ENCODE results near the gene SEC24D. TPM values are rescaled to one million over a fixed set of nuclear protein-coding genes. Genes with fewer than 3 reads are reported as not detected.

SEC24D gene
- total RNA-seq, 1 donor from 2014 or later = 48.5 TPM

DNA sequence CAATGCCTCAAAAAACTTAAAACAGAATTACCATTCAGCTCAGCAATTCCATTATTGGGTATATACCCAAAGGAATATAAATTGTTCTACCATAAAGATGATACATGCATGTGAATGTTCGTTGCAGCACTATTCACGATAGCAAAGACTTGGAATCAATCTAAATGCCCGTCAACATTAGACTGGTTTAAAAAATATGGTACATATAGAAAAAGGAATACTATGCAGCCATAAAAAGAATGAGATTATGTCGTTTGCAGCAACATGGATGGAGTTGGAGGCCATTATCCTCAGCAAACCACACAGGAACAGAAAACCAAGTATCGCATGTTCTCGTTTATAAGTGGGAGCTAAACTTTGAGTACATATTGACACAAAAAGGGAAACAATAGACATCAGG lies 41.9 kb upstream of the SEC24D start:
- Histone ChIP-seq H3K36me3 (ENCODE audit: control insufficient read depth, insufficient read depth, low read length) (no peaks in the 10 kb centered on the region), H3K4me3 (ENCODE audit: low read depth, low read length) (no peak overlapping the region), H3K27me3 (ENCODE audit: control insufficient read depth, insufficient read depth, low read length) (no peaks in the 10 kb centered on the region)
- TF ChIP-seq, protein P1, sequence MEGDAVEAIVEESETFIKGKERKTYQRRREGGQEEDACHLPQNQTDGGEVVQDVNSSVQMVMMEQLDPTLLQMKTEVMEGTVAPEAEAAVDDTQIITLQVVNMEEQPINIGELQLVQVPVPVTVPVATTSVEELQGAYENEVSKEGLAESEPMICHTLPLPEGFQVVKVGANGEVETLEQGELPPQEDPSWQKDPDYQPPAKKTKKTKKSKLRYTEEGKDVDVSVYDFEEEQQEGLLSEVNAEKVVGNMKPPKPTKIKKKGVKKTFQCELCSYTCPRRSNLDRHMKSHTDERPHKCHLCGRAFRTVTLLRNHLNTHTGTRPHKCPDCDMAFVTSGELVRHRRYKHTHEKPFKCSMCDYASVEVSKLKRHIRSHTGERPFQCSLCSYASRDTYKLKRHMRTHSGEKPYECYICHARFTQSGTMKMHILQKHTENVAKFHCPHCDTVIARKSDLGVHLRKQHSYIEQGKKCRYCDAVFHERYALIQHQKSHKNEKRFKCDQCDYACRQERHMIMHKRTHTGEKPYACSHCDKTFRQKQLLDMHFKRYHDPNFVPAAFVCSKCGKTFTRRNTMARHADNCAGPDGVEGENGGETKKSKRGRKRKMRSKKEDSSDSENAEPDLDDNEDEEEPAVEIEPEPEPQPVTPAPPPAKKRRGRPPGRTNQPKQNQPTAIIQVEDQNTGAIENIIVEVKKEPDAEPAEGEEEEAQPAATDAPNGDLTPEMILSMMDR (IDR thresholded peaks at IDR 0.05; ENCODE audit: insufficient read depth, low read length, poor library complexity, severe bottlenecking) = no peak
- no peak for DNase-seq (ENCODE audit: low read depth)

DNA sequence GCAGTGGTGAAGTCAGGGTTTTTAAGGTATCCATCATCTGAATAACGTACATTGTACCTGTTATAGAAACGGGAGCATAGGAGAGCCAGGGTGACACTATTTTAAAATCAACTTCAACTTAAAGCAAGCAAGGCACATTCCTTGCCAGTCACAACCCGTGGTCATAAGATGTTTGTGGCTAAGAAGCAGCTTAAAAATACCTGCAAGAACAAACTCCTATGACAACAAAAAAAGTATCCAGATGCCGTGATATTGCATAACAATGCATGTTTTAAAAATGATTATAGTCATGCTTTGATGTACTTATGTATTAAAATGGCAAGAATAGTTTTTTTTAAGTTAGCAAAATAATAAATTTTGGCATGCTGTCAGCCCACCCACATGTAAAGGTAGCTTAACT lies 36.3 kb upstream of the SEC24D start:
- DNase-seq (ENCODE audit: low read depth) = no peak
- H3K27me3 ChIP-seq (ENCODE audit: control insufficient read depth, insufficient read depth, low read length) = no peaks in the 10 kb centered on the region
- no peak overlapping the region for H3K4me3 ChIP-seq (ENCODE audit: low read depth, low read length)
- TF ChIP-seq, protein P1 (IDR thresholded peaks at IDR 0.05; ENCODE audit: insufficient read depth, low read length, poor library complexity, severe bottlenecking) = no peak
- H3K36me3 ChIP-seq (ENCODE audit: control insufficient read depth, insufficient read depth, low read length) = no peaks in the 10 kb centered on the region

DNA sequence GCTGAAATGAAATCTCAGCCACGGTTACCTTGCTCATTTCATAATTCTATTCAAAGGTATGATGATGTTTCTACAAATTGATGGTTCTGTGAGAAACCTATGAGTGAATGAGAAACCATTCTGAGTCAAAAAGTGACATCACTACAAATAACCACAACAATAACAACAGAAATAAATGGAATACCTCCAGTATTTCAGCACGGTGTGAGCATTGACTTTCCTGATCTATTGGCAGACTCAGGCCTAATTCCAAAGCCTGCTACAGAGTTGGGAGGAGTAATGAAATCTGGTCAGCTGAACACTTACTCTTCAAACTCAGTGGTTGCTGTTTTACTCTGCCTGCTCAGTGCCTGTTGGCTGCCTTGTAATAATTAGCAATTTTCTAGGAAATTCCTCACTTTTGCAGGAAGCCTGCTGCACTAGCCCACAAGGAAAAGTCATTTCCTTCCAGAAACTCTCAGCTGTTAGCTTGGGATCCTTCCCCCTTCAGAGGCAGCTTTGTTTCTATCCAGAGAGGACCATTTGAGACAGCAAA lies 33.9 kb upstream of the SEC24D start:
- TF ChIP-seq, protein P1 (IDR thresholded peaks at IDR 0.05; ENCODE audit: insufficient read depth, low read length, poor library complexity, severe bottlenecking) = no peak
- H3K4me3 ChIP-seq (ENCODE audit: low read depth, low read length) = no peak overlapping the region
- DNase-seq (ENCODE audit: low read depth) = no peak
- no peaks in the 10 kb centered on the region for H3K36me3 ChIP-seq (ENCODE audit: control insufficient read depth, insufficient read depth, low read length)
- H3K27me3 ChIP-seq (ENCODE audit: control insufficient read depth, insufficient read depth, low read length) = no peaks in the 10 kb centered on the region

DNA sequence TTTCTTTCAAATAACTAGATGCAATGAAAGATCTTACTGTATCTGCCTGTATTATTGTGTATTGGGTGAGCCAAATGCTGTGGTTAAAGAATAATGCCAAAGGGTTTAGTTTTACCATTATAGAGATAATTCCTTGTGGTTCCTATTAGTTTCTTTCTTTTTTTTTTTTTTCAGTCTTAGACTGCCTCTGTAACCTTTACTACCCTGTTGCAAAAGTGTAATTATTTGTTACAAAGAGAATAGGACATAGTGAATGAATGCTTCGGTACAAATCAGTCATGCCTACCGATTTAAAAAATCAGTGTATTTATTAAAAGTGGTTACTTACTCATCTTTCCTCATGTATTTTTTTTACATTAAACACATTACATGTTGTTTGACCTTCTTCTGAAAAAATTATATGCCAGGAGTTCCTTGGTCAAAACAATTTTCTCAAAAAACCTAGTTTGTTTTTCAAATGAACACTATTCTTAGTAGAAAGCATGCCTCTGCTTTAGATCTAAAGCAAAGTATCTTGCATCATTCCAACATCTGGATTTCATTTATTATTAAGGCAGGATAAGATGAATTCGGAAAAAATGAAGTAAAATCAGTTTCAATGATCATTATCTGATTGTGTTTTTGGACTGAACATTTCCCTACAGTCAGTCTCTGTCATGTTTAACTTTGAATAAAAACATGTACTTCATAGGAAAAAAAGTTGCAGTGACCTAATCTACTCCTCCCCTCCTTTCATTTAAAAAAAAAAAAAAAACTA lies 31.6 kb upstream of the SEC24D start:
- Histone ChIP-seq H3K27me3 (ENCODE audit: control insufficient read depth, insufficient read depth, low read length) (no peaks in the 10 kb centered on the region), H3K36me3 (ENCODE audit: control insufficient read depth, insufficient read depth, low read length) (no peaks in the 10 kb centered on the region), H3K4me3 (ENCODE audit: low read depth, low read length) (no peak overlapping the region)
- DNase-seq (ENCODE audit: low read depth) = no peak
- TF ChIP-seq, protein P1 (IDR thresholded peaks at IDR 0.05; ENCODE audit: insufficient read depth, low read length, poor library complexity, severe bottlenecking) = no peak

DNA sequence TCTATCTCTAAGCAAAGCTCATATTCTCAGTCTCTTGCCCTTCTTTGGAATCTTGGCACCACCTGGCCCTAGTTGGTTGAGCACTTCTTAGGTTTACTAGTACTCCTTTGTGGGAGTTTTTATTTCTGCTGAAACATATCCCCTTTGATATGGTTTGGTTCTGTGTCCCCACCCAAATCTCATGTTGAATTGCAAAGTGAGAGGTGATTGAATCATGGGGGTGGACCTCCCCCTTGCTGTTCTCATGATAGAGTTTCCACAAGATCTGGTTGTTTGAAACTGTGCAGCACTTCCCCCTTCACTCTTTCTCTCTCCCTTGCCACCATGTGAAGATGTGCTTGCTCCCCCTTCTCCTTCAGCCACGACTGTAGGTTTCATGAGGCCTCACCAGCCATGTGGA lies 30.5 kb upstream of the SEC24D start:
- no peak overlapping the region for H3K4me3 ChIP-seq (ENCODE audit: low read depth, low read length)
- TF ChIP-seq, protein P1 (IDR thresholded peaks at IDR 0.05; ENCODE audit: insufficient read depth, low read length, poor library complexity, severe bottlenecking) = no peak
- DNase-seq (ENCODE audit: low read depth) = no peak
- H3K36me3 ChIP-seq (ENCODE audit: control insufficient read depth, insufficient read depth, low read length) = no peaks in the 10 kb centered on the region
- no peaks in the 10 kb centered on the region for H3K27me3 ChIP-seq (ENCODE audit: control insufficient read depth, insufficient read depth, low read length)

All from kidney epithelial cell (primary cell).